ENCODE measurements around the gene GPANK1. TPM values are rescaled to one million over a fixed set of nuclear protein-coding genes. Genes with fewer than 3 reads are reported as not detected.

Gene GPANK1
- total and polyA plus RNA-seq, 10 of the 15 experiments (the other 5 are each of a cell fraction or from before 2014, with no cell fraction given): 11.7 to 36.3 (median 17.5) TPM

GRCh38 chr6:31665501-31666336, 922 bp upstream of the GPANK1 start, which contains the start of gene CSNK2B (continued):
- TF ChIP-seq ZNF687 (IDR thresholded peaks at IDR 0.05) (no peak; the same call in 1 of the 2 replicates), MXI1 (IDR thresholded peaks at IDR 0.05; ENCODE audit: low read depth, low read length) (peak; percentile 37), ZBTB40 (IDR thresholded peaks at IDR 0.05; ENCODE audit: borderline replicate concordance) (peak; percentile 94), ATF3 (IDR thresholded peaks at IDR 0.05; ENCODE audit: borderline replicate concordance, extremely low read depth, low read depth, low read length) (peak; percentile 54; the same call in 1 of the 2 replicates), ASH2L (IDR thresholded peaks at IDR 0.05; ENCODE audit: borderline replicate concordance, low read depth) (no peak), MEF2B (IDR thresholded peaks at IDR 0.05; ENCODE audit: partially characterized antibody, poor library complexity, severe bottlenecking) (peak; percentile 40), BCL3 (IDR thresholded peaks at IDR 0.05; ENCODE audit: borderline replicate concordance, insufficient read depth, low read depth, low read length, poor library complexity, severe bottlenecking) (no peak), MYC (IDR thresholded peaks at IDR 0.05; ENCODE audit: insufficient read depth, insufficient read length, insufficient replicate concordance, low read length, severe bottlenecking) (no peak), RAD21 (IDR thresholded peaks at IDR 0.05; ENCODE audit: insufficient read depth, low read depth, low read length) (no peak), FOS (IDR thresholded peaks at IDR 0.05; ENCODE audit: borderline replicate concordance, extremely low read depth, insufficient read length) (no peak), RCOR1 (conservative IDR thresholded peaks at IDR 0.05; ENCODE audit: low read depth, low read length) (no peak), PML (IDR thresholded peaks at IDR 0.05; ENCODE audit: low read length) (peak; percentile 61), PAX8 (IDR thresholded peaks at IDR 0.05) (no peak), TCF7 (IDR thresholded peaks at IDR 0.05; ENCODE audit: borderline replicate concordance) (0 out of 2 replicates have a peak, but pooled peaks have one; percentile 23), BHLHE40 (IDR thresholded peaks at IDR 0.05; ENCODE audit: borderline replicate concordance in 1 of 2, low read depth in 2 of 2, low read length in 1 of 2) (peak; percentile 59 to 67), WRNIP1 (IDR thresholded peaks at IDR 0.05; ENCODE audit: borderline replicate concordance, low read depth, low read length) (no peak), ETV6 (conservative IDR thresholded peaks at IDR 0.05 in 1 of 2, IDR thresholded peaks at IDR 0.05 in 1 of 2; ENCODE audit: borderline replicate concordance in 1 of 2, low read depth in 1 of 2) (no peak)

Measured in GM12878 (cell line).